Small intestine (tissue), 4 donors: Measurements from ENCODE around the gene MTCH1. TPM values are rescaled to one million over a fixed set of nuclear protein-coding genes. Genes with fewer than 3 reads are reported as not detected.

ENCODE experiments used
- polyA plus RNA-seq, 4 donors: library from polyadenylated mRNA; stranded (reverse) in 3 of 4; unstranded in 1 of 4; fragments of 200-250 nt in 3 of 4; fragments of 120-200 nt in 1 of 4; gene quantifications; one replicate each; pipeline versions ENCODE4 v1.2.1 to v1.2.3, GENCODE V29; 2013
- donor health status: healthy with polysubstance abuse.
- donor health status: Bipolar disorder and iron deficiency.
- donor health status: healthy.

MTCH1 gene
- polyA plus RNA-seq, 4 donors, result 122 to 134 (median 124) TPM

Other genes with a start within 250 kb of the MTCH1 start
- 10 to 100 TPM in 1 of 4 donors, 1 to 10 TPM in 3; 2.0 to 10.8 (median 4.1) TPM for gene CPNE5, start 146.8 kb downstream of the MTCH1 start, polyA plus RNA-seq
- gene PPIL1, start 111.4 kb downstream of the MTCH1 start, polyA plus RNA-seq, result 10 to 100 TPM in 2 of 4 donors, 1 to 10 TPM in 2; 8.1 to 37.3 (median 19.2) TPM
- gene C6orf89, start 100.2 kb downstream of the MTCH1 start, polyA plus RNA-seq, result 10 to 100 TPM in 2 of 4 donors, 1 to 10 TPM in 2; 6.5 to 38.7 (median 18.8) TPM
- 1 to 10 TPM in 1 of 4 donors, under 1 TPM in 2, not detected in 1; 0.09 to 2.3 (median 0.27) TPM for gene PI16, start 31.5 kb downstream of the MTCH1 start, polyA plus RNA-seq
- gene FGD2, start 19.5 kb upstream of the MTCH1 start, polyA plus RNA-seq, result 10 to 100 TPM in 1 of 4 donors, 1 to 10 TPM in 3; 1.1 to 11.6 (median 7.3) TPM
- 100 to 1,000 TPM in 1 of 4 donors, 10 to 100 TPM in 3; 26.0 to 118 (median 57.8) TPM for gene PIM1, start 184.0 kb upstream of the MTCH1 start, polyA plus RNA-seq